Activated T-cell treated with anti-CD3 and anti-CD28 coated beads for 1 hour (primary cell): ENCODE data around the gene ISX.
"Not testable (repeated sequence)": the region's sequence is repeated elsewhere in the genome, so short reads cannot be mapped to it uniquely, and the experiment has no call there.

ENCODE experiments used
- DNase-seq: peaks from one replicate; pipeline ENCODE4 v3.0.0-alpha.2; 2020; ENCODE audit warnings: low read depth

The ISX gene

DNA sequence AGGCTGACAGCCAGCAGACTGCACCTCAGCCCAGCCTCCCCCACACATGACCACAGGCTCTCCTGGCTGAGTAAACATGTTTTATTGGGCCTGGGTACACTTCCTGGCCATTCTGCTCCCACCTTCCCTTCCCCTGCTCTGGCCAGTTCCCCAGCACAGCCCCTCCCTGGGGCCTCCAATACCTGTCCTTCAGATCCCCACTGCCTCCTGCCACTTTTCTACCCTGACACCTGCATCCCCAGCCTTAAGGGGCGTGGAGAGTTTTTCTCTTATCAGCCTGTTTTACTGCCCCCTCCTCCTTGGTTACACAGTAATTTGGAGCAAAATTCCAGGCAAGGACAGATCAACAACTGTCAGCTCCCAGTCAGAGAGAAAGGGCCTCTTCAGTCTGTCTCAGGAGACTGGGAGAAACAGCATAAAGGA, at the start of gene ISX:
Gene ISX, plus strand, starts transcription at position 363 of the 423 bp plus-strand sequence. CDS start 930 bp downstream, outside the sequence.
- DNase-seq: no peak

DNA sequence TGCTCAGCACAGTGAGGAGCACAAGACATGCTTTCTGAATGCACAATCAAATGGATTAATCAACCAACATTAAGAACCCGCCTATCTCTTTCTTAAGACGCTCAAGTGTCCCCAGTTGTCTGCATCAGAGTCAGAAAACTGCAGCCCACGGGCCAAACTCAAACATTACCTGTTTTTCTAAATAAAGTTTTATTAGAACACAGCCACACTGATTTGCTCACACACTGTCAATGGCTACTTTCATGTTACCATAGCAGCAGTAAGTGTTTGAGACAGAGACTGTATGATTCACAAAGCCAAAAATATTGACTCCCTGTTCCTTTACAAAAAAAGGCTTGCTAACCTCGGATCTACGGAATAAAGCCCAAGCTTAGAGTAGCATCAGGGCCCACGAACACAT, 49.0 kb upstream of the ISX start:
- no peak for DNase-seq

- DNase-seq: no peak
Observed at GRCh38 chr22:35018995-35019394, 47.0 kb upstream of the ISX start.

- DNase-seq: no peak
Observed at GRCh38 chr22:35020517-35020916, 45.4 kb upstream of the ISX start.

GRCh38 chr22:35021161-35021560, 44.8 kb upstream of the ISX start:
- DNase-seq: no peak

GRCh38 chr22:35022291-35022690, 43.7 kb upstream of the ISX start:
- DNase-seq: no peak

DNA sequence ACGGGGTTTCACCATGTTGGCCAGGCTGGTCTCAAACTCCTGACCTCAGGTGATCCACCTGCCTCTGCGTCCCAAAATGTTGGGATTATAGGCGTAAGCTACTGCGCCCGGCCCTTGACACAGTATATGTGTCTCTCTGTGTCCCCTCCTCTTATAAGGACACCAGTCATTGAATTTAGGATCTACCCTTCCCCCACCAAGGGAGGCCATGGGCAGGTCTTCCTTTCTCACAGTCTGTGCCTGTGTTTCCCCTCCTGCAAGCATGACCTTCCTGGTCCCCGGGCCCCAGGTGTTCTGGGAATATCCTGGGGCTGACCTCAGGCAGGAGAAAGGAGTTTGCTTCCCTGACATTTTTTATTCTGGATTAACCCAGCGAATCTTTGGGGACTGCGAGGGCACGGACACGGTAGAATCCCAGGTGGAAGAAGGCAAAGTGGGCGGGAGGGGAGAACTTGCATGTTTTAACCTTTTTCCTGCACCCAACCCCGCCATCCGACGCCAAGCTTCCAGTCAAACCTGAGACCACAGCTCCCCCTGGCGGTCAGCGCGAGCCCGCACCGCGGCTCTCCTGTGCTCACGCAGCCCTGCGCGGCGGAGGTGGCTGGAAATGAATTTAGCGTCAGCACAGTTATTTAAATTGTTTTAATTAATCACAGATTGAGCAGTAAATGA, 42.1 kb upstream of the ISX start:
- peak; percentile 45 for DNase-seq

GRCh38 chr22:35024364-35024692, 41.6 kb upstream of the ISX start:
- no peak for DNase-seq

DNA sequence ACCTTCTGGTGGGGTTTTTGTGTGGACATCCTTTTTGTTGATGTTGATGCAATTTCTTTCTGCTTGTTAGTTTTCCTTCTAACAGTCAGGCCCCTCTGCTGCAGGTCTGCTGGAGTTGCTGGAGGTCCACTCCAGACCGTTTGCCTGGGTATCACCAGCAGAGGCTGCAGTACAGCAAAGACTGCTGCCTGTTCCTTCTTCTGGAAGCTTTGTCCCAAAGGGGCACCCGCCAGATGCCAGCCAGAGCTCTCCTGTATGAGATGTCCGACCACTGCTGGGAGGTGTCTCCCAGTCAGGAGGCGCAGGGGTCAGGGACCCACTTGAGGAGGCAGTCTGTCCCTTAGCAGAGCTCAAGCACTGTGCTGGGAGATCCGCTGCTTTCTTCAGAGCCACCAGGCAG, 35.8 kb upstream of the ISX start:
- not testable (repeated sequence) for DNase-seq

DNA sequence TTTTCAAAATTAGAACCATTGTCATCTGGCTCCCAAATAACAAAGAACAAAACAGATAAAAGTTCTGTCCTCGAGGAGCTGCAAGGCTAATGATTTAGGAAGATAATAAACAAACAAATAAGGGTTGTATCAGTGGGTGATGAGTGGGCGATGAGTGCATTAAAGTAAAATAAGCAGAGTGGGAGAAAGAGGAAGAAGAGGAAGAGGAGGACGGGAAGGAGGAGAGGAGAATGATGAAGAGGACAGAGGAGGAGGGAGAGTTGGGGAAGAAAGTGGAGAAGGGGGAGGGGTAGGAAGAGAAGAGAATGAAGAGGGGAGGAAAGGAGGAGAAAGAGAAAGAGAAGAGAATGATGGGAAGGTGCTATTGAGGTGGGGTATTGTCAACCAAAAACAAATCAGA, 33.4 kb upstream of the ISX start:
- no peak for DNase-seq

DNA sequence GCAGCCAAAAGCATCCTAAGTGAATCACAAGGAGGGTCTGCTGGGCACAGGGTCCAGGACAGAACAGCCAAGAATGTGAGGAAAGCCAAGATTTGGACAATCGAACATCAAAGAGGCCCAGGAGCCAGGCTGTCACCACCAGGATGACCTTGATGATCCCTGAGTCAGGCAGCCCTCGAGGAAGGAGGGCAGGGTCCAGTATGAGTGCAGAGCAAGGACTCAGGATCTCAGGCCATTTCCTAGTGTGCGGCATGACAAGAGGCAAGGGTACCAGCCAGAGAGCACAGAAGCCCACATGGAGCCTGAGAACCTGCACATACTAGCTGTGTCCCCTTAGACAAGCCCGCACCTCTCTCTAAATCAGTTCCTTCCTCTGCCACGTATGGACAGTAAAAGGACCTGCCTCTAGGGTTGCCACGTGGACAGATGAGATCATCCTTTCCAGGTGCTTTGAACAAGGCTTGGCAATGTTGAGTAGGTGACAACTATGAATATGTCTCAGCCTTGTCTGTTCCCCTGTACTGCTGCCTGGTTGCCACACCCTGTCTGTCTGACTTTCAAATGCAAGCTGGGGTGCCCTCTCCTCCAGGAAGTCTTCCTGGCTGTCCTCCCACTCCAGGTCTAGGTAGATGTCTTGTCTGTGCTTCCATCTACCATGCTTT, 32.2 kb upstream of the ISX start:
- DNase-seq: no peak

DNA sequence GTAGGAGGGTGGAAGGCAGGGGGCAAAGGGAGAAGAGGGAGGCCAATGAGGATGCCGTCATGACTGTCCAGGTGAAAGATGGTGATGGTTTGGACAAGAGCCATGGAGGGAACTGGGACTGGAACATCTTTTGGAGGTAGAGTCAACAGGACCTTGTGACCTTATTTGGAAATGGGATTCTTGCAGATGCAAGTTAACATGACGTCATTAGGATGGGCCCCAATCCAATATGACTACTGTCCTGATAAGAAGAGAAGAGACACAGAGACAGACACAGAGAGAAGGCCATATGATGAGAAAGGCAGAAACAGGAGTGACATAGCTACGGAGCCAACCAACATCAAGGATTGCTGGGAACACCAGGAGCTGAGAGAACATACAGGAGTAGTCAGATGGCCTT, 31.0 kb upstream of the ISX start:
- DNase-seq: no peak

DNA sequence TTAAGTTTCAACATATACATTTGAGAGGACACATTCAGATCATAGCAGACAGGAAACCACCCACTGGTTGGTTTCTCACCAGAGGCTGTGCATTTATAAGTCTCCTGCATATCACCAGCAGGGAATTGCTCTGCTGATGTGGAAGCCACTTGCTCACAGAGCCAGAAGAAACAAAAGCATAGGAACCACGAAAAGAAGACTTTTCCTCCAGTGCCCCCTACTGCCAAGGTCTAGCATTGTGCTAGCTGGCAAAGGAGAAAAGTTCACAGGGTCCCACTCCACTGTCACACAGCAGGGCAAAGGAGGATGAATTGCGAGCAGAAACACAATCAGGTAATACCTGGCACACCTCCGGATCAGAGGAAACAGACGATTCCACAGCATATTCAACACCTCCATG, 28.9 kb upstream of the ISX start:
- DNase-seq: no peak

DNA sequence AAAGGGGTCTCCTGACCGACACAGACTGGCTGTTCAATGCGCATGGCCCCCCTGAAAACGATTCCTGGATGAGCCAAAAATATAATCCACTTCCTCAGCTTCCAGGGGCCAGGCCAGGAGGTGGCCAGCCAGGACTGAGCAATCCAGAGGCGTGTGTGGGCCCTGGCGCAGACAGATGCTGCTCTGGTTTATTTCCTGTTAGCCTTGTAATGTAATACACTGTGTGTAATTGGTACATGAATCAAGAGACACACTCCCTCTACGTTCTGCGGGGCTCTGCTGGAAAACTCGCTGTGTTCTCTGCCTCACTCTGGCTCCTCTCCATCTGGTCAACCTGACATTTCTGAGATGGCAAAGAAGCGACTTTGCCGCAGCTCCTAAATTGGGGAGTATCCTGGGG, 26.3 kb upstream of the ISX start:
- DNase-seq: no peak

- no peak for DNase-seq
Observed at GRCh38 chr22:35043252-35043933, 22.6 kb upstream of the ISX start.

DNA sequence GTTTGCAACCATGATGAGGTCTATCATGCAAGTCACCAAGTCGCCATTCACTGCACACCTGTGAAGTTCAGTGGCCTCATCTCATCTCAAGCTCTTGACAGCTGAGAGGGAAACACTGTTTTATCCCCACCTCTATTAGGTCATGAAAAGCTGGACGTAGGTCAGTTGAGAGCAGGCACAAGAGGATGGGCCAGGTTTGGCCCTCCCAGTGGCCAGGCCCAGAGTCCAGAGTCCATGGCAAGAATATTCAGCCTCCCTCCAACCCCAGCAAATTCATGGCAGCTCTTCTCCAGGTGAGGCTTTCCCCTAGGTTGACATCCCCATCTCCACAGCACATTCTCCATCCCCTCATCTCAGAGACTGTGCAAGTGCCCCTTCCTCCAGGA, 22.0 kb upstream of the ISX start:
- no peak for DNase-seq

DNA sequence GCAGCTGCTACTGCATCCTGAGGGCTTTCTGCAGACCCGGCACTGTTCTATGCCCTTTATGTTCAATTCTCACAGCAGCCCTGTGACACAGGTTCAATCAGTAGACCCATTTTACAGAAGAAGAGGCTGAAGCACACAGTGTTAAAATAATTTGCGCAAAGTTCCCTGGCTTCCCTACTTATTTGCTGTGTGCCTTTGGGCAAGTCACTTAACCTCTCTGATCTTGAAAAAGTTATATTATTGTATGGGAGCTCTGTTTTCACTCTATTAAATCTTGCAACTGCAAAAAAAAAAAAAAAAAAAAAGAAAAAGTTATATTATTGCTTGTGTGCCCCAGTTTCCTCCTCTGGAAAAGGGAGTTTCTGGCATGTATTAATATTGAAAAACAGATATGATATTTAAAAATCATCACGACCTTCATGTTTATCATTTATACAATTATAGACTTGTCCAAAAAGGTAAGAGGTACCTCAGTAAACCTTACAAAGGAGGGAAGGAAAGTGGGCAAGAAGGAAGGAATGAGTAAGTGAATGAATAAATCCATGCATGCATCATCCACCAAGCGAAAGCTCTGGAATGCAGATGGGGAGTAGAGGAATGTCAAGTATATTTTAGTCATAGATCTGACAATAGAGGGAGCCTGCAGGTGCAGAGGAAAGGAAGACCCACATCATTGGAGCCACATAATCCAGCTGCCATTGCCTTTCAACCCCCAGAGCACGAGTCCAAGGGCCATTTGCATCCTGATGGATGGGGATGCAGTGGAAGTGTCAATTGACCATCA, 21.2 kb upstream of the ISX start:
- DNase-seq: no peak

GRCh38 chr22:35045451-35045850, 20.5 kb upstream of the ISX start:
- no peak for DNase-seq

DNA sequence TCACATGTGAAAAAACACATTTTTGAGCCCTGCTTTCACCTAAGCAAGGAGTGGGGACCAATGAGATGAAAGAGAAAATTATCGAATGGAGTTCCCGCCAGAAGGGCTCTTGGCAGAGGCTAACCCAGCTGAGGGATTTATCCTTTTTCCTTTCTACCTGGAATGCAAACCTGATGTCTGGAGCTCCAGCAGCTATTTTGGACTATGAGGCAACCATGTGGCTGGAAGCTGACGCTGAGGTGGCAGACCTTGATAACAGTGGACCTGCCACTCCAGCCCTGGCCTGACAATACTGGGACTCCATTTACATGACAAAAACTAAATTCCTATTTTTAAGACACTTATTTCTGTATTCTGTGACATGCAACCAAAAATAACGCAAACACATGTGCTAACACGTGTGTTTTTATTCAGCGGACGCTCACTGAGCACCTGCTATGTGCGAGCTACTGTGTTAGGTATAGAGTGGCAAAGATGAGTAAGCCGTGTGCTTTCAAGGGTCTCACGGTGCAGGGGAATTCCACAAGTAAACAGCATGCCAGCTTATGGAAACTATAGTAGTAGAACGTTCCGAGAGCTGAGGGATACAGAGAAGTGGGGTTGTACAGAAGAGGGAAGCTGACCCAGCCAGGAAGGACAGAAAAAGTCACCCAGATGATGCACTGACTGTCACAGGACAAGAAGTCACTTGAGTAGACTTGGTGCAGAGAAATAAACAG, 19.1 kb upstream of the ISX start:
- no peak for DNase-seq

- not testable (repeated sequence) for DNase-seq
Observed at GRCh38 chr22:35050038-35050437, 15.9 kb upstream of the ISX start.

DNA sequence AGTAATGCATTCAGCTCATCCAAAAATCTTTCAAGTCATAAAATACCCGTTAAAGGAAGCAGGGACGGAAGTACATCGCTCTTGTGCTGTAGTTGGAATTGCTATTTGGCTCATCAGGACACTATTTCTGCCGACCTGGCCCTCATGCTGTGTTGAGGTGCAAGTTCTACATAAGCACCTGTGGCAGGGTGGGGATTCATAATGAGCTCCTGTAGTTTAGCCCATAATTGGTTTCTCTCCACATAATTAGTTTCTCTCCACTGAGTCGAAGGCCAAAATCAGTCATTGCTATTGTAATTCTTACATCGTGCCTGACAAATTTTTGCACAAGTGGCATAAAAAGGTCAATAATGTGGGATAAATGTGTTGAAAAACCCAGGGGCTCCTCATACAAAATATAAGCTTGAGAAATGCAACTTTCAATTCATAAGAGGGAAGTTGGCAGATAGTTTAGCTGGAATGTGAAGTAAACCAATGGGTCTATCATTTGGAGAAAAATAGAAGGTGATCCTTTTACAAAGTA, 14.9 kb upstream of the ISX start:
- no peak for DNase-seq

DNA sequence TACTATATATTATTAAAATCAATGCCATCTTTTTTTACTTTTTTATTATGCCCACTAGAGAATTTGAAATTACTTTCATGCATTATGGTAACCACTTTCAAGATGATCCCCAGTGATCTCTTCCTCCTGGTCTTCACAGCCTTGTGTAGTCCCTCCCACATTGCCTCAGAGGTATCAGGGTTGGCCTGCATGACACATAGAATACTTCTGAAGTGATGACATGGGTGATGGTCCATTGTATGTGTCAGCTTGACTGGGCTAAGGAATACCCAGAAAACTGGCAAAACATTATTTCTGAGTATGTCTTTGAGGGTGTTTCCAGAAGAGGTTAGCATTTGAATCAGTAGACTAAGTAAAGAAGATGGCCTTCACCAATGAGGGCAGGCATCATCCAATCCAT, 14.2 kb upstream of the ISX start:
- no peak for DNase-seq
